Type B pancreatic cell (in vitro differentiated cells): Measurements from ENCODE around the gene ARF6. TPM values are rescaled to one million over a fixed set of nuclear protein-coding genes. Genes with fewer than 3 reads are reported as not detected.
A peak's percentile ranks its signal among the peaks of the same experiment; 100 is the strongest.

Source experiments
- DNase-seq: peaks from one replicate; pipeline ENCODE4 v3.0.0; 2021; ENCODE audit warnings: mixed read lengths; ENCODE audit not compliant: unreplicated experiment; ENCODE audit errors: extremely low spot score
- H3K27ac Mint-ChIP-seq: 2 replicates; pipeline ENCODE4 v1.8.0; 2021; ENCODE audit warnings: mild to moderate bottlenecking, mixed read lengths
- H3K27me3 Mint-ChIP-seq: 2 replicates; pipeline ENCODE4 v1.8.0; 2021; ENCODE audit warnings: mixed read lengths
- H3K36me3 Mint-ChIP-seq: 2 replicates; pipeline ENCODE4 v1.8.0; 2021; ENCODE audit warnings: mixed read lengths
- H3K4me1 Mint-ChIP-seq: one replicate; pipeline ENCODE4 v1.8.0; 2021; ENCODE audit warnings: mixed read lengths; ENCODE audit not compliant: unreplicated experiment
- H3K4me3 Mint-ChIP-seq: 2 replicates; pipeline ENCODE4 v1.8.0; 2021; ENCODE audit warnings: mild to moderate bottlenecking, mixed read lengths
- H3K9me3 Mint-ChIP-seq: 2 replicates; pipeline ENCODE4 v1.8.0; 2021; ENCODE audit warnings: mixed read lengths
- total RNA-seq: library from RNA; stranded (reverse); gene quantifications from 2 replicates; pipeline ENCODE4 v1.2.1, GENCODE V29; 2021; ENCODE audit warnings: low replicate concordance
- TF ChIP-seq, protein P1 (sequence below): fragments of 200-600 bp; sonication (generic); conservative IDR thresholded peaks from 2 replicates; pipeline ENCODE4 v1.5.0; 2021; ENCODE audit warnings: antibody characterized with exemption, mild to moderate bottlenecking

The ARF6 gene
- total RNA-seq, 1 donor from 2014 or later, result 86.4 TPM

DNA sequence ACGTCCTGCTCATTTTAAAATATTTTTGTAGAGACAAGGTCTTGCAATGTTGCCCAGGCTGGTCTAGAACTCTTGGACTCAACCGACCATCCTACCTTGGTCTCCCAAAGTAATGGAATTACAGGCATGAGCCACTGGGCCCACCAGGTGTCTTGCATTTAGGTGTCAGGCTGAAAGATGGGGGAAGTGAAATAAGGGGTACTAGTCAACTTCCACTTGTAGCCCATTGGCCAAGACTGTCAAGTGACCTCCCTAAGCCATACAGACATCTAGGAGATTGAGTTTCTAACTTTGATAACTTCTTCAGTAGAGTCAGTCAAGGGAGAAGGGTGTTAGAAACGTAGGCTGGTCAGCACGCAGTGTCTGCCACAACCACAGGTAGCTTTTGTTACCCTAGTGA lies 32.0 kb downstream of the ARF6 start:
- Mint-ChIP-seq H3K9me3 (peaks cover 4% of the 10 kb centered on the region), H3K36me3 (no peaks in the 10 kb centered on the region), H3K4me1 (no peaks in the 10 kb centered on the region), H3K27me3 (no peaks in the 10 kb centered on the region), H3K4me3 (no peak overlapping the region), H3K27ac (no peak overlapping the region)
- no peak for DNase-seq
- TF ChIP-seq, protein P1, sequence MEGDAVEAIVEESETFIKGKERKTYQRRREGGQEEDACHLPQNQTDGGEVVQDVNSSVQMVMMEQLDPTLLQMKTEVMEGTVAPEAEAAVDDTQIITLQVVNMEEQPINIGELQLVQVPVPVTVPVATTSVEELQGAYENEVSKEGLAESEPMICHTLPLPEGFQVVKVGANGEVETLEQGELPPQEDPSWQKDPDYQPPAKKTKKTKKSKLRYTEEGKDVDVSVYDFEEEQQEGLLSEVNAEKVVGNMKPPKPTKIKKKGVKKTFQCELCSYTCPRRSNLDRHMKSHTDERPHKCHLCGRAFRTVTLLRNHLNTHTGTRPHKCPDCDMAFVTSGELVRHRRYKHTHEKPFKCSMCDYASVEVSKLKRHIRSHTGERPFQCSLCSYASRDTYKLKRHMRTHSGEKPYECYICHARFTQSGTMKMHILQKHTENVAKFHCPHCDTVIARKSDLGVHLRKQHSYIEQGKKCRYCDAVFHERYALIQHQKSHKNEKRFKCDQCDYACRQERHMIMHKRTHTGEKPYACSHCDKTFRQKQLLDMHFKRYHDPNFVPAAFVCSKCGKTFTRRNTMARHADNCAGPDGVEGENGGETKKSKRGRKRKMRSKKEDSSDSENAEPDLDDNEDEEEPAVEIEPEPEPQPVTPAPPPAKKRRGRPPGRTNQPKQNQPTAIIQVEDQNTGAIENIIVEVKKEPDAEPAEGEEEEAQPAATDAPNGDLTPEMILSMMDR, result no peak

DNA sequence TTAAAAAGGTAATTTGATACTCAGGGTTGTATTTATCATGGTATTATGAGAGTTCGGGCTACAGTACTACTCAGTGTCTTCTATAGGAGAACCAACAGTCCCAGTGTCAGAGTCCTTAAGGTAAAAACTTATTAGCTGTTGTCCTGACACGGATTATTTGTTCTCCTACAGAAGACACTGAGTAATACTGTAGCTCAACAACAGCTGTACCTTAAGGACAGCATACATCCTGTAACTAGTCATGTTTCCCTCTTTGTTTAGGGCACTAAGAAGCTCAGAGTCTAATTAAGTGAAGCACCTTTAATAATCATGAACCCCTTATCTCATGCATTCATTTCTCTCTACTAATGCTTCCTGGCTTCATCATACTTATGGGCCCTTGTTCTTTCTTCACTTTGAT lies 33.9 kb downstream of the ARF6 start:
- Mint-ChIP-seq H3K27me3 (no peaks in the 10 kb centered on the region), H3K9me3 (no peaks in the 10 kb centered on the region), H3K4me1 (no peaks in the 10 kb centered on the region), H3K4me3 (no peak overlapping the region), H3K27ac (no peak overlapping the region), H3K36me3 (no peaks in the 10 kb centered on the region)
- DNase-seq, result no peak
- TF ChIP-seq, protein P1, result no peak

DNA sequence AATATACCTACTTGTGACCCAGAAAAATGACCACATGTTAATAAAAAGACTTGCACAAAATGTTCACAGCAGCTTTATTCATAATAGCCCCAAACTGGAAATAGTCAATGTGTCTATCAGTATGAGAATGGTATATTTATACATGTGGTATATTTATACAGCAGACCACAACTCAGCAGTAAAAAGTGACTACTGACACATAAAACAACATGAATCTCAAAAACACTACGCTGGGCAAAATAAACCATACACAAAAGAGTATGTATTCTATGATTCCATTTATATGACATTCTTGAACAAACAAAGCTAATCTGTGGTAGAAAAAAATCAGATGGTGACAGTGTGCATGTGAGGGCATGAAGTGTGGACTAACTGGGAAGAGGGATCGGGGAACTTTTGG lies 35.1 kb downstream of the ARF6 start:
- H3K27ac Mint-ChIP-seq, result no peak overlapping the region
- no peak overlapping the region for H3K4me3 Mint-ChIP-seq
- no peaks in the 10 kb centered on the region for H3K27me3 Mint-ChIP-seq
- TF ChIP-seq, protein P1, result no peak
- DNase-seq, result no peak
- no peaks in the 10 kb centered on the region for H3K9me3 Mint-ChIP-seq
- no peaks in the 10 kb centered on the region for H3K4me1 Mint-ChIP-seq
- H3K36me3 Mint-ChIP-seq, result no peaks in the 10 kb centered on the region

DNA sequence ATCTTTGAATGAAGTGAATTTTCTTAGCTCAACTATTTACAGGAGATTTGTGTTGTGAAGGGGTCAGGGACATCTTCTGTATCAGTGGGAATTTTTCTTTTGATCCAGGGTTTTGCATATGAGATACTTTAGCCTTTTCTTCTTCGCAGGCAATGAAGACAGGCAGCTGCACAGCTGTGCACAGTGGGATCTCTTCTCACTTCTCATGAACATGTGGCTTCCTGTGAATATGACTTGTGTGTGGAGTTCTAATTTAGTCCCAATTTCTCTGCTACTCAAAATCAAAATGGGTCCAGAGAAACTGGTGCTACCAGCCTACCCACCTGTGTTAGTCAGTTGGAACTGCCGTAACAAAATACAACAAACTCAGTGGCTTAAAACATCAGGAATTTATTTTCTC lies 37.8 kb downstream of the ARF6 start:
- no peaks in the 10 kb centered on the region for H3K4me1 Mint-ChIP-seq
- H3K27me3 Mint-ChIP-seq, result no peaks in the 10 kb centered on the region
- H3K36me3 Mint-ChIP-seq, result no peaks in the 10 kb centered on the region
- H3K9me3 Mint-ChIP-seq, result no peaks in the 10 kb centered on the region
- H3K27ac Mint-ChIP-seq, result peak overlapping the region; percentile 6
- TF ChIP-seq, protein P1, result no peak
- no peak overlapping the region for H3K4me3 Mint-ChIP-seq
- DNase-seq, result no peak

DNA sequence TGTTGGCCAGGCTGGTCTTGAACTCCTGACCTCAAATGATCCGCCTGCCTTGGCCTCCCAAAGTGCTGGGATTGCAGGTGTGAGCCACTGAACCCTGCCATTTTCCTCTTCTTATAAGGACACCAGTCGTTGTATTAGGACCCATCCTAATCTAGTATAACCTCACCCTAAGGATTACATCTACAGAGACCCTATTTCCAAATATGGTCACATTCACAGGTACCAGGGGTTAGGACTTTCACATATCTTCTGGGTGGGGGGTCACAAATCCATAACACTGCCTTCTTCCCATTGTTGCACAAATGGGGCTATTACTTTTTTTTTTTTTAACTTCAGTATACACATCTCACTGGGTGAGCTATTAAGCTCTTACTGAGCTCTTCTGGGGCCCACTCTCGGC lies 38.6 kb downstream of the ARF6 start:
- Mint-ChIP-seq H3K36me3 (no peaks in the 10 kb centered on the region), H3K27me3 (no peaks in the 10 kb centered on the region), H3K27ac (no peak overlapping the region), H3K9me3 (no peaks in the 10 kb centered on the region), H3K4me3 (no peak overlapping the region), H3K4me1 (no peaks in the 10 kb centered on the region)
- TF ChIP-seq, protein P1, result no peak
- no peak for DNase-seq

DNA sequence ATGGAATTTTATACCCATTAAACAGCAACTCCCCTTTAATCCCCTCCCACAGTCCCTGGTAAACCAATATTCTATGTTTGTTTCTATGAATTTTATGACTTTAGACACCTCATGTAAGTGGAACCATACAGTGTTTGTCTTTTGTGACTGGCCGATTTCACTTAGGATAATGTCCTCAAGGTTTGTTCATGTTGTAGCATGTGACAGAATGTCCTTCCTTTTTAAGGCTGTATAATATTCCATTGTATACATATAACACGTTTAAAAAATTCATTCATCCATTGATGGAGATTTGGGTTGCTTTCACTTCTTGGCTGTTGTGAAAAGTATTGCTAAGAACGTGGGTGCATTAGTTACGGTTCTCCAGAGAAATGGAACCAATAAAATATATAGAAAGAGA lies 40.2 kb downstream of the ARF6 start:
- Mint-ChIP-seq H3K4me1 (no peaks in the 10 kb centered on the region), H3K27me3 (no peaks in the 10 kb centered on the region), H3K9me3 (peaks cover 5% of the 10 kb centered on the region), H3K4me3 (no peak overlapping the region), H3K36me3 (no peaks in the 10 kb centered on the region), H3K27ac (no peak overlapping the region)
- no peak for DNase-seq
- TF ChIP-seq, protein P1, result no peak
